Measurements from ENCODE around the gene DPYD.

DPYD gene

DNA sequence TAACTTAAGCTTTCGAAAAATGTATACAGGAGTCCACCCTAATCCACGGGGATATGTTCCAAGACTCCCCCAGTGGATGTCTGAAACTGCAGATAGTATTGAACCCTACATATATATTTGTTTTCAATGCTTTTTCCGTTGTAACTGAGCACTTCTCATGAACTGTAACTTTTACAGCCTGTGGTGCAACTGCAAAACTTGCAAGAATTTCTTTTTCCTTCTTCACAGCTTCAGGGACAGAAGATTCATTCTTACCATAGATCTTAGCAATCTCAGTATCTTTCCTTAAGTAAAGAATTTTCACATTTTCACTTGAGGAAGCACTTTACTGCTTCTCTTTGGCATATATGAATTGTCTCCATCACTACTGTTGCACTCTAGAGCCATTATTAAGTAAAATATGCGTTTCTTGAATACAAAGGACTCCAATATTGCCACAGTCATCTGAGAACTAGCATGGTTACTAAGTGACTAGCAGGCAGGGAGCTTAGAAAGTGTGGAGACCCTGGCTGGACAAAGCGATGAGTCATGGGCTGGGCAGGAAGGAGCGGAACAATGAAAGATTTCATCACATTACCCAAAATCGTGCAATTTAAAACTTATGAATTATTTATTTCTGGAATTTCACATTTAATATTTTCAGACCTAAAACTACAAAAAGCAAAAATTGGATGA is 14.1 kb downstream of the DPYD start:
- TF ChIP-seq ZFX (IDR thresholded peaks at IDR 0.05; ENCODE audit: borderline replicate concordance) = no peak
- TF ChIP-seq, protein P1, sequence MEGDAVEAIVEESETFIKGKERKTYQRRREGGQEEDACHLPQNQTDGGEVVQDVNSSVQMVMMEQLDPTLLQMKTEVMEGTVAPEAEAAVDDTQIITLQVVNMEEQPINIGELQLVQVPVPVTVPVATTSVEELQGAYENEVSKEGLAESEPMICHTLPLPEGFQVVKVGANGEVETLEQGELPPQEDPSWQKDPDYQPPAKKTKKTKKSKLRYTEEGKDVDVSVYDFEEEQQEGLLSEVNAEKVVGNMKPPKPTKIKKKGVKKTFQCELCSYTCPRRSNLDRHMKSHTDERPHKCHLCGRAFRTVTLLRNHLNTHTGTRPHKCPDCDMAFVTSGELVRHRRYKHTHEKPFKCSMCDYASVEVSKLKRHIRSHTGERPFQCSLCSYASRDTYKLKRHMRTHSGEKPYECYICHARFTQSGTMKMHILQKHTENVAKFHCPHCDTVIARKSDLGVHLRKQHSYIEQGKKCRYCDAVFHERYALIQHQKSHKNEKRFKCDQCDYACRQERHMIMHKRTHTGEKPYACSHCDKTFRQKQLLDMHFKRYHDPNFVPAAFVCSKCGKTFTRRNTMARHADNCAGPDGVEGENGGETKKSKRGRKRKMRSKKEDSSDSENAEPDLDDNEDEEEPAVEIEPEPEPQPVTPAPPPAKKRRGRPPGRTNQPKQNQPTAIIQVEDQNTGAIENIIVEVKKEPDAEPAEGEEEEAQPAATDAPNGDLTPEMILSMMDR (IDR thresholded peaks at IDR 0.05) = no peak
- no peak overlapping the region for H3K27ac ChIP-seq

- TF ChIP-seq, protein P1 (IDR thresholded peaks at IDR 0.05) = no peak
- no peak for TF ChIP-seq ZFX (IDR thresholded peaks at IDR 0.05; ENCODE audit: borderline replicate concordance)
- no peak overlapping the region for H3K27ac ChIP-seq
Measured at GRCh38 chr1:97905141-97905940, 15.5 kb downstream of the DPYD start.

GRCh38 chr1:97904534-97904933 is 16.3 kb downstream of the DPYD start:
- TF ChIP-seq ZFX (IDR thresholded peaks at IDR 0.05; ENCODE audit: borderline replicate concordance) = no peak
- TF ChIP-seq, protein P1 (IDR thresholded peaks at IDR 0.05) = no peak
- H3K27ac ChIP-seq = no peak overlapping the region

GRCh38 chr1:97903626-97904025 is 17.2 kb downstream of the DPYD start:
- TF ChIP-seq ZFX (IDR thresholded peaks at IDR 0.05; ENCODE audit: borderline replicate concordance) = no peak
- TF ChIP-seq, protein P1 (IDR thresholded peaks at IDR 0.05) = no peak
- no peak overlapping the region for H3K27ac ChIP-seq

DNA sequence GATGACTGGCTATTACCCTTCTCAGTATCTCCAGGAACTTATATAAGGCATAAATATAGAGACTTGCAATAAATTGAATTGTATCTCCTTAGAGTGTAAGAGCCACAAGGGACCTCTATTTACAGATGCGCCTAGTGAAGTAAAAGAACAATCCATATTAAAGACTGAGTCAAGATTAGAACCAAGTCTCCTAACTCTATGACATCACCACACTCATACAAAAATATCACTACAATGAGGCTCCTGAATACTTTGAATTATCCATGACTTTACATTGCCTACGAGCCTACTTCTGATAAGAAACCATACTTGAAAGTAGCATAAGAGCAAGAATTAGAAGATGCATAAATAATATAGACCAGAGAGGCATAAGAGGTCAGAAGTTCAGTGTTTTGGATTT is 18.8 kb downstream of the DPYD start:
- no peak overlapping the region for H3K27ac ChIP-seq
- TF ChIP-seq, protein P1 (IDR thresholded peaks at IDR 0.05) = no peak
- TF ChIP-seq ZFX (IDR thresholded peaks at IDR 0.05; ENCODE audit: borderline replicate concordance) = no peak

GRCh38 chr1:97901017-97901658 is 19.7 kb downstream of the DPYD start:
- no peak for TF ChIP-seq ZFX (IDR thresholded peaks at IDR 0.05; ENCODE audit: borderline replicate concordance)
- no peak overlapping the region for H3K27ac ChIP-seq

GRCh38 chr1:97898948-97899347 is 21.9 kb downstream of the DPYD start:
- no peak overlapping the region for H3K27ac ChIP-seq
- TF ChIP-seq, protein P1 (IDR thresholded peaks at IDR 0.05) = no peak
- no peak for TF ChIP-seq ZFX (IDR thresholded peaks at IDR 0.05; ENCODE audit: borderline replicate concordance)
